ENCODE results near the gene CLN5. TPM values are rescaled to one million over a fixed set of nuclear protein-coding genes. Genes with fewer than 3 reads are reported as not detected.

Gene CLN5
- total and polyA plus RNA-seq, 2 donors (not counting 3 experiments of a cell fraction or from before 2014, with no cell fraction given) = 16.5 to 22.7 TPM

- FAIRE-seq (no peak), DNase-seq (ENCODE audit: low read depth, low spot score) (no peak)
- POLR2A ChIA-PET = no interaction called here
Observed at GRCh38 chr13:76967031-76967430, 24.9 kb upstream of the CLN5 start.

More at GRCh38 chr13:76967031-76967430, 24.9 kb upstream of the CLN5 start:
- CTCF ChIA-PET = no interaction called here
- Histone ChIP-seq H3K27me3 (ENCODE audit: control insufficient read depth in 2 of 2, insufficient read depth in 2 of 2, low read length in 2 of 2) (peaks cover 0 to 5% of the 10 kb centered on the region in 2 experiments), H3K36me3 (ENCODE audit: control insufficient read depth in 2 of 2, extremely low read depth in 1 of 2, insufficient read depth in 2 of 2, low read length in 2 of 2) (no peaks in the 10 kb centered on the region), H3K79me2 (ENCODE audit: control insufficient read depth, insufficient read depth, low read length) (no peaks in the 10 kb centered on the region), H3K4me2 (ENCODE audit: insufficient read depth, low read length) (no peak overlapping the region), H4K20me1 (replicated peaks; ENCODE audit: control insufficient read depth, extremely low read depth, insufficient read depth, low read length) (no peaks in the 10 kb centered on the region), H3K9me1 (replicated peaks; ENCODE audit: control insufficient read depth, extremely low read depth, insufficient read depth, low read length) (no peaks in the 10 kb centered on the region), H3K9ac (replicated peaks; ENCODE audit: extremely low read depth, insufficient read depth, low read length) (no peak overlapping the region), H2AFZ (ENCODE audit: low read depth, low read length) (no peak overlapping the region), H3K4me1 (ENCODE audit: control insufficient read depth, extremely low read depth, insufficient read depth, low read length) (no peaks in the 10 kb centered on the region), H3K4me3 (replicated peaks in 1 of 3; ENCODE audit: insufficient read depth in 1 of 3, low read depth in 1 of 3, low read length in 3 of 3) (no peak overlapping the region), H3K27ac (ENCODE audit: insufficient read depth, low read depth, low read length) (no peak overlapping the region), H3K9me3 (replicated peaks; ENCODE audit: control insufficient read depth, insufficient read depth, low read length) (no peaks in the 10 kb centered on the region)
- TF ChIP-seq FOS (IDR thresholded peaks at IDR 0.05; ENCODE audit: borderline replicate concordance, insufficient read depth, low read length) = no peak
- no peak for TF ChIP-seq POLR2A (IDR thresholded peaks at IDR 0.05; ENCODE audit: low read depth, low read length)
- TF ChIP-seq GATA2 (IDR thresholded peaks at IDR 0.05; ENCODE audit: insufficient read depth, insufficient read length, low read depth, low read length) = no peak
- TF ChIP-seq MYC (IDR thresholded peaks at IDR 0.05; ENCODE audit: low read depth, low read length) = no peak
- no peak for TF ChIP-seq POLR2AphosphoS5 (IDR thresholded peaks at IDR 0.05; ENCODE audit: insufficient read depth, low read depth, low read length)
- no peak for TF ChIP-seq MAX (IDR thresholded peaks at IDR 0.05; ENCODE audit: insufficient read depth, insufficient read length)
- TF ChIP-seq CTCF (IDR thresholded peaks at IDR 0.05; ENCODE audit: extremely low read depth in 1 of 2, insufficient read depth in 1 of 2, low read depth in 1 of 2, low read length in 2 of 2) = no peak
- no peak for TF ChIP-seq EZH2 (IDR thresholded peaks at IDR 0.05; ENCODE audit: borderline replicate concordance, low read depth, low read length, severe bottlenecking)
- no peak for TF ChIP-seq JUN (IDR thresholded peaks at IDR 0.05; ENCODE audit: borderline replicate concordance, insufficient read depth, insufficient read length, low read depth)
- dilution Hi-C loops (cut with MboI; ENCODE audit: extremely low pct_ligation_motif_present, low sequenced_read_pairs) = no loop called here
- intact Hi-C loops (cut with micrococcal nuclease) = no loop called here
- no TSS peak for BruUV-seq (replicated peaks)
